CD4-positive, alpha-beta T cell treated with Interleukin-21 for 1 hour (primary cell): Measurements from ENCODE around the gene SERPINB10.
A peak's percentile ranks its signal among the peaks of the same experiment; 100 is the strongest.
"Not testable (repeated sequence)": the region's sequence is repeated elsewhere in the genome, so short reads cannot be mapped to it uniquely, and the experiment has no call there.

Experiments
- DNase-seq: peaks from one replicate; pipeline ENCODE4 v3.0.0-alpha.2; 2020

Gene SERPINB10

GRCh38 chr18:63894106-63894772, 13.5 kb upstream of the SERPINB10 start:
- DNase-seq = no peak

GRCh38 chr18:63895190-63895589, 12.6 kb upstream of the SERPINB10 start:
- no peak for DNase-seq

- DNase-seq = no peak
These were observed 10.7 kb upstream of the SERPINB10 start for GRCh38 chr18:63897072-63897471.

- DNase-seq = no peak
These were observed 8.6 kb upstream of the SERPINB10 start for GRCh38 chr18:63899206-63899605.

- no peak for DNase-seq
These were observed 3.7 kb upstream of the SERPINB10 start for GRCh38 chr18:63903851-63904570.

- DNase-seq = no peak
These were observed 3.1 kb upstream of the SERPINB10 start for GRCh38 chr18:63904694-63905093.

GRCh38 chr18:63905361-63905760, 2.4 kb upstream of the SERPINB10 start:
- DNase-seq = no peak

- DNase-seq = no peak
These were observed 1.7 kb upstream of the SERPINB10 start for GRCh38 chr18:63906056-63906455.

GRCh38 chr18:63908858-63909257, 1.1 kb downstream of the SERPINB10 start:
- DNase-seq = no peak

- no peak for DNase-seq
These were observed 2.1 kb downstream of the SERPINB10 start for GRCh38 chr18:63909870-63910269.

GRCh38 chr18:63917817-63918216, 10.1 kb downstream of the SERPINB10 start:
- no peak for DNase-seq

- no peak for DNase-seq
These were observed 14.3 kb downstream of the SERPINB10 start for GRCh38 chr18:63922049-63922448.

GRCh38 chr18:63924551-63924950, 16.8 kb downstream of the SERPINB10 start:
- DNase-seq = no peak

- no peak for DNase-seq
These were observed 20.6 kb downstream of the SERPINB10 start for GRCh38 chr18:63928331-63928730.

- not testable (repeated sequence) for DNase-seq
These were observed 21.6 kb downstream of the SERPINB10 start for GRCh38 chr18:63929369-63929768.

- DNase-seq = no peak
These were observed 23.1 kb downstream of the SERPINB10 start for GRCh38 chr18:63930773-63931354.

- DNase-seq = peak; percentile 65
These were observed 28.6 kb downstream of the SERPINB10 start for GRCh38 chr18:63936156-63936931.

GRCh38 chr18:63936932-63937393, 29.2 kb downstream of the SERPINB10 start:
- DNase-seq = no peak

- DNase-seq = no peak
These were observed 32.2 kb downstream of the SERPINB10 start for GRCh38 chr18:63940008-63940407.

- not testable (repeated sequence) for DNase-seq
These were observed 32.8 kb downstream of the SERPINB10 start for GRCh38 chr18:63940543-63941050.

GRCh38 chr18:63947051-63947790, 39.5 kb downstream of the SERPINB10 start:
- DNase-seq = no peak

- DNase-seq = peak; percentile 59
These were observed 41.4 kb downstream of the SERPINB10 start, which contains the start of gene HMSD for GRCh38 chr18:63949068-63949737. Gene HMSD, plus strand, starts transcription at chr18:63949301. Its CDS starts 4,155 bp downstream, at chr18:63953456.
